WI38 (cell line): ENCODE measurements around the gene ZFHX3.

Source experiments
- H3K4me3 ChIP-seq: 2 replicates; pipeline ENCODE4 v1.5.1; 2011; ENCODE audit warnings: low read depth, mild to moderate bottlenecking, control low read depth, low read length
- CTCF ChIP-seq: IDR thresholded peaks from 2 replicates; pipeline ENCODE4 v1.5.1; 2012; ENCODE audit warnings: low read depth, mild to moderate bottlenecking, control low read depth, low read length

The ZFHX3 gene

GRCh38 chr16:72793716-72794115 is 254.2 kb downstream of the ZFHX3 start:
- TF ChIP-seq CTCF: no peak
- H3K4me3 ChIP-seq: no peak overlapping the region

- no peak overlapping the region for H3K4me3 ChIP-seq
- no peak for TF ChIP-seq CTCF
Measured at GRCh38 chr16:72793017-72793416, 254.9 kb downstream of the ZFHX3 start.

- no peak overlapping the region for H3K4me3 ChIP-seq
- TF ChIP-seq CTCF: no peak
Measured at GRCh38 chr16:72791786-72792185, 256.1 kb downstream of the ZFHX3 start.

GRCh38 chr16:72789921-72790320 is 258.0 kb downstream of the ZFHX3 start:
- H3K4me3 ChIP-seq: no peak overlapping the region
- TF ChIP-seq CTCF: no peak

- no peak for TF ChIP-seq CTCF
- no peak overlapping the region for H3K4me3 ChIP-seq
Measured at GRCh38 chr16:72789465-72789864, 258.5 kb downstream of the ZFHX3 start.

GRCh38 chr16:72788269-72788809 is 259.6 kb downstream of the ZFHX3 start:
- peak overlapping the region; percentile 53 for H3K4me3 ChIP-seq
- no peak for TF ChIP-seq CTCF

GRCh38 chr16:72787514-72788268 is 260.2 kb downstream of the ZFHX3 start:
- peak overlapping the region; percentile 53 for H3K4me3 ChIP-seq
- no peak for TF ChIP-seq CTCF
